Measurements from ENCODE around the gene MRAP.

GRCh38 chr21:32252136-32252535 is 46.5 kb upstream of the MRAP start:
- TF ChIP-seq, protein P1, sequence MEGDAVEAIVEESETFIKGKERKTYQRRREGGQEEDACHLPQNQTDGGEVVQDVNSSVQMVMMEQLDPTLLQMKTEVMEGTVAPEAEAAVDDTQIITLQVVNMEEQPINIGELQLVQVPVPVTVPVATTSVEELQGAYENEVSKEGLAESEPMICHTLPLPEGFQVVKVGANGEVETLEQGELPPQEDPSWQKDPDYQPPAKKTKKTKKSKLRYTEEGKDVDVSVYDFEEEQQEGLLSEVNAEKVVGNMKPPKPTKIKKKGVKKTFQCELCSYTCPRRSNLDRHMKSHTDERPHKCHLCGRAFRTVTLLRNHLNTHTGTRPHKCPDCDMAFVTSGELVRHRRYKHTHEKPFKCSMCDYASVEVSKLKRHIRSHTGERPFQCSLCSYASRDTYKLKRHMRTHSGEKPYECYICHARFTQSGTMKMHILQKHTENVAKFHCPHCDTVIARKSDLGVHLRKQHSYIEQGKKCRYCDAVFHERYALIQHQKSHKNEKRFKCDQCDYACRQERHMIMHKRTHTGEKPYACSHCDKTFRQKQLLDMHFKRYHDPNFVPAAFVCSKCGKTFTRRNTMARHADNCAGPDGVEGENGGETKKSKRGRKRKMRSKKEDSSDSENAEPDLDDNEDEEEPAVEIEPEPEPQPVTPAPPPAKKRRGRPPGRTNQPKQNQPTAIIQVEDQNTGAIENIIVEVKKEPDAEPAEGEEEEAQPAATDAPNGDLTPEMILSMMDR (IDR thresholded peaks at IDR 0.05) = no peak
- no peak for TF ChIP-seq POLR2A (IDR thresholded peaks at IDR 0.05; ENCODE audit: low read depth)
